CD4-positive, alpha-beta T cell treated with Interleukin-4 for 4 hours (primary cell): Measurements from ENCODE around the gene FARP1.

ENCODE experiments used
- DNase-seq: peaks from one replicate; pipeline ENCODE4 v3.0.0-alpha.2; 2020

The FARP1 gene

GRCh38 chr13:98176777-98177608 lies 34.1 kb downstream of the FARP1 start, which contains the start of gene RNF113B:
Gene RNF113B (minus strand): TSS chr13:98177269. CDS start chr13:98177236, 33 bp downstream.
- no peak for DNase-seq

DNA sequence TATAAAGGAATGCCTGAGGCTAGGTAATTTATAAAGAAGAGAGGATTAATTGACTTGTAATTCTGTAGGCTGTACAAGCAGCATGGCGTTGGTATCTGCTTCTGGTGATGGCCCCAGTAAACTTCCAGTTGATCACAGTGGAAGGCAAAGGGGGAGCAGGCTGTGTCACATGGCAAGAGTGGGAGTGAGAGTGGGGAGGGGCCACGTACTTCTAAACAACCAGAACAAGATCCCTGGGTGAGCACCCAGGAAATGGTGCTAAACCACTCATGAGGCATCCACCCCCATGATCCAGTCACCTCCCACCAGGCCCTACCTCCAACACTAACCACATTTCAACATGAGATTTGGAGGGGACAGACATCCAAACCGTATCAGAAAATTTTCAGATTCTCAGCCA lies 37.2 kb downstream of the FARP1 start:
- no peak for DNase-seq

DNA sequence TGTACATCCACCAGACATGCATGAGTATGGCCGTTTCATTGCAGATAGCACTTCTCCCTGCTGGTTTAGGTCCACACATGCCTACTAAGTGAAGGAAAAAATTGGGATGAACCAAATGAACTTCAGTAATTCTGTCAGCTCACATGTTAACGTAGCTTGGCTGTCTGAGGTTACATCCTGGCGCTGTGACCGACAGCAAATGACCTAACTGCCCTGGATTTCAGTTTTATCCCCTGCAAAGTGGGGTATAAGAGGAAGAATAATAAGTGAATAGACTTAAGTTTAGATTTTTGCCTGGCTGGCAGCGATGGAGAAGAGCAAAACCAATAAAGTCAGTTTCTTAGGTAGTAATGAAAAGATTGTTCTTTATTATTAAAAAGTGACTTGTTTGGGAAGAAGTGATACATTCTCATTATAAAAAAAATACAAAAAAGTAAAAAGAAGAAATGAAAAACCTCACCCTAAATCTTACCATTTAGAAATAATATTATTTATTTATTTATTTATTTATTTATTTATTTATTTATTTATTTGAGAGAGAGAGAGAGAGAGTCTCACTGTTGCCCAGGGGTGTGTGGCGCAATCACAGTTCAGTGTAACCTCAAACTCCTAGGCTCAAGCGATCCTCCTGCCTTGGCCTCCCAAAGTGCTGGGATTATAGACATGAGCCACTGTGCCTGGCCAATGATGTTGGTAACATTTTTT lies 38.4 kb downstream of the FARP1 start:
- DNase-seq, result no peak

DNA sequence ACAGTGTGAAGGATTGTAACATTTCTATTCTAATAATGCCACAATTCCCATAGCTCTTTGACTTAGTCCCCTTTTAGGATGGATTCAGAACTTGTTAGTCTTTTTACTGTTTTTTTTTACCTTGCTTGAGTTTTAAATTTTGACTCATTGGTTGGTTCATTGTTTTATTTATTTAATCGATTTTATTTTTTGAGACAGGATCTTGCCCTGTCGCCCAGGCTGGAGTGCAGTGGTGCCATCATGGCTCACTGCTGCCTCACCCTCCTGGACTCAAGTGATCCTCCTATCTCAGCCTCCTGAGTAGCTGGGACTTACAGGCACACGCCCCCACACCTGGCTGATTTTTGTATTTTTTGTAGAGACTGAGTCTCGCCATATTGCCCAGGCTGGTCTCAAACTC lies 39.3 kb downstream of the FARP1 start:
- no peak for DNase-seq

GRCh38 chr13:98182589-98182988 lies 39.7 kb downstream of the FARP1 start:
- no peak for DNase-seq

DNA sequence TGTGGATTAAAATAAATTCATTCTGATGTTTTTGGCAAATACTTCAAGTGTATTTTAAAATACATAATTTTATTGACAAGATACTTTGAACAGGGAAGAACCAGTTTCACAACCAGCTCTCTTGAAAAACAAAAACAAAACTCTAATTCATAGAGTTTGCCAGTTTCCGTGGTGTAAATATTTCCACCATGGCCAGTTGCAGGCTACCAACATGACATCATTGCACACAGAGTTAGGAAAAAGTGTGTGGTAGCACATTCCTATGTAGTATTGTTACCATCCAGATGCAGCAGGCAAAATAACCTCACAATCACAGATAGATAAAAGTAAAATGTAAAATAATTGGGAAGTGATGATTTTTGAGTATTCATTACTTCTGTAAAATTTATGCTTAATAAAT lies 41.9 kb downstream of the FARP1 start:
- DNase-seq, result no peak

GRCh38 chr13:98187155-98187964 lies 44.5 kb downstream of the FARP1 start:
- no peak for DNase-seq

DNA sequence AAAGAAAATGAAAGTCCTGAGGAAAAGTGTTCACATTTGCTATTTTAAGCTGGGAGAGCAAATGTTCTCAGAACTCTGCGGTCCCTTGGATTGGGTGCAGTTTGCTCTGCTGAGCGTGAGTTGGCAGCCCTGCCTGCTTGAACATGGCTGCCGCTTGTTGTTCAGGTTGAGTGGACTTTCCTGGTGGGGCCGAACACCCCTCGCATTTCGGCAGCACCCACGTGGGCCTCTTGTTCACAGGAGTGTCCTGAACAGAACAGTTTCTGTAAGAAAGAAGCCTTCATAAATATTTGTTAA lies 45.0 kb downstream of the FARP1 start:
- DNase-seq, result no peak

DNA sequence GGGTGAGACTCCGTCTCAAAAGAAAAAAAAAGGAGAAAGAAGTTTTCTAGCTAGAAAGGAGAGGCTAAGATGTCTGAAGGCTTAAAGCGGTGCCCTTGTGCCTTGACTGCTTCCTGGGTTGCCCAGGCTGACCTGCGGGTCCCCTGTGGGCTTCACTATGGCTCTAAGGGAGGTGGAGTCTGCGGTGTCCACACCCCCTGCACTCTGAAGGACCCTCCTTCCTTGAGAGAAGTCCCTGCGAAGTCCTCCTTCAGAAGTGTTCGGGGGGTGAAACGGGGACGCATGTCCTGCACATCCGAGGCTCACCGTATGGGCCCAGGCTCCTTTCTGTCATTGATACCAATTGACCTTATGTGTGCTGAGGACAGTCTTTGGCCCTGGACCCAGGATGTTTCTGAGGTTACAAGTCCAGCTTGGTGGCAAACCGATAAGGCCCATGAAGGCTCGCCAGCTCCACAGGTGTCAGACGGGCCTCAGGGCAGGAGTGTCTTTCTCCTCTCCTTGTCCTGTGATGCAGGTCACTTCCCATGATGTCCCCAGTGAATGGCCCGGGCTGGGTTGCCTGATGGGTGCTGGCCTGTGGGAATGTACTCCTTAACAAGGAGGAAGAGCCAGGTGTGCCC lies 45.8 kb downstream of the FARP1 start:
- DNase-seq, result no peak

GRCh38 chr13:98189841-98190505 lies 47.1 kb downstream of the FARP1 start:
- no peak for DNase-seq

DNA sequence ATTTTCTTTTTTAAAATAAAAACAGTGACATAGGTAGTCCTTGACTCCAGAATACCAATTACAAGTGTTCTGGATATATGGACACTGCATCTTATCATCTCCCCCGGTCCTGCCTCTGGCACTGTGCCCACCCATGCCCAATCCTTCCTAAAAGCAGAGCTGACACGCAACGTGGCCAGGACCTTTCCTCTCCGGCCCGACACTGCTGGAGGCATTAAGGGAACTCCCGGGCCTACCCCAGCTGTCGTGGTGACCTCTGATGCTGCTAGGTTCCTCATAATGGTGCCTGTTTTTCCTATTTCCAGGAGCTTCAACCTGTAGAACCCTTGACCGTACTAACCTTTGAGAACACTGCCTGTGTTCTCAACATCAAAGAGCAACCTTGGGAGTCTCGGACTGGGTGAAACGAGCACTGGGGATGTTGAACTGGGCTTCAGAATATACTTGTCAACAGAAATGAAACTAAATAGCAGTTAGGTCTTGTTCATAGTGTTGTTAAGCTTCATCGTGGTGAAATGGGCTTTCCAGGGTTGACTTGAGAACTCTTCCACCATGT lies 48.1 kb downstream of the FARP1 start:
- DNase-seq, result no peak

- DNase-seq, result no peak
These were observed 49.1 kb downstream of the FARP1 start for GRCh38 chr13:98192008-98192407.

DNA sequence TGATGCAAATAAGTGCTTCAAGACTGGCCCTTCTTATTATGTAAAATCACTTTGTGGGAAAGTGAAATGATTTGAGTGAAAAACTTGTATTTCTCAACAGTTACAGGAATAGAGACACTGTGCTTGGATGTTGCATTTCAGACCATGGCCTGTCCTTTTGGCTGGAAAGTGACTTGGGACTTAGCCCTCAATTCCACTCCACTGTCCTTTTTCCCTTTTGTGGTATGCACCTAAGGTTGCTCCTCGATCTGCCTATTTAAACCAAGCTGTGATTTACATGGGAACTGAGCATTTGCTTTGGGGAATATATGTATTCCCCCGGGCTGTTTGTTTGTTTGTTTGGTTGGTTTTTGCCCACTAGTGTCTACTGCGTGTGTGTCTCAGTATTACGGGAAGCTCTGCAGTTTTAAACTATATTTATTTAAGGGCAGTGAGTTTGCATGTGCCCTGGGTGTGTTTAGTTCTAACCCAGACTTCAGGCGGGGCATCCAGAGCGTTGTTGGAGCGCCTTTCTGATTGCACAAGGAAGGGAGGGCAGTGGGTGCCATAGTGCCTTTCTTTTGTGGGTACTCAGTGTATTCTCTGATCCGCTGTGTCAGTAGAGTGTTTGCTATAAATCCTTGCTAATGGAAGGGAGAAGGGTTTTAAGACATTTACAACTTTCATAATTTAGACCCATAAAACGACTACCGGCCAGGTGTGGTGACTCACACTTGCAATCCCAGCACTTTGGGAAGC lies 52.3 kb downstream of the FARP1 start:
- no peak for DNase-seq

GRCh38 chr13:98198683-98199082 lies 55.8 kb downstream of the FARP1 start:
- no peak for DNase-seq

- no peak for DNase-seq
These were observed 56.6 kb downstream of the FARP1 start for GRCh38 chr13:98199480-98199879.

- DNase-seq, result no peak
These were observed 57.5 kb downstream of the FARP1 start for GRCh38 chr13:98200211-98200878.

DNA sequence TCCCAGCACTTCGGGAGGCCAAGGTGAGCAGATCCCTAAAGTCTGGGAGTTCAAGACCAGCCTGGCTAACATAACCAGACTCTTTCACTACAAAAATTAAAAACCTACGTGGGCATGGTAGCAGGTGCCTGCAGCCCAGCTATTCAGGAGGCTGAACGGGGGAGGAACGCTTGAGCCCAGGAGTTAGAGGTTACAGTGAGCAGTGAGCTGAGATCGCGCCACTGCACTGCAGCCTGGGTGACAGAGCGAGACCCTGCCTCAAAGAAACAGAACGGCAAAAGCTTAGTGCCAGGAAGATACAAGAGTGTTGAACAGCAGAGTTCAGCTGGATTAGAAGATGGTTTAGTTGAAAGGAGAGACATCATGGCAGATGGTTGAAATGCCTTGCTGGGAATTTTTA lies 58.3 kb downstream of the FARP1 start:
- DNase-seq, result no peak

DNA sequence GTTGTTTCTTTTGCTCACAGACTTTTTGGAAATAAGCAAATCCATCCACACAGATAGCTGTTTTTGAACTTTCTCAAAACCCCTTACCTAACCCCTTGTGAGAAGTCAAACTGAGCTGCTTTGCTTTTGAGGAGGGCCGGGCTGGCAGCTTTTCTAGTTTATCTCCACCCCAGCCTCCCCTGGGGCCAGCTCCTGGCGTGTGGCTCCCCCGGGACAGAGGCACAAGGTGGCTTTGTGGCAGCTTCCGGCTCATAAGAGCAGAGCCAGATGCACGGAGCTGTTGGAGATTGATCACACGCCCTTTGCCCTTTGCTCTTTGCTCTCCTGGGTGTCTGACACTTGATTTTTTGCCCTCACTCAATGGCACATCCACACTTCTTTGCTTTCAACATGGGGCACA lies 59.1 kb downstream of the FARP1 start:
- DNase-seq, result no peak

DNA sequence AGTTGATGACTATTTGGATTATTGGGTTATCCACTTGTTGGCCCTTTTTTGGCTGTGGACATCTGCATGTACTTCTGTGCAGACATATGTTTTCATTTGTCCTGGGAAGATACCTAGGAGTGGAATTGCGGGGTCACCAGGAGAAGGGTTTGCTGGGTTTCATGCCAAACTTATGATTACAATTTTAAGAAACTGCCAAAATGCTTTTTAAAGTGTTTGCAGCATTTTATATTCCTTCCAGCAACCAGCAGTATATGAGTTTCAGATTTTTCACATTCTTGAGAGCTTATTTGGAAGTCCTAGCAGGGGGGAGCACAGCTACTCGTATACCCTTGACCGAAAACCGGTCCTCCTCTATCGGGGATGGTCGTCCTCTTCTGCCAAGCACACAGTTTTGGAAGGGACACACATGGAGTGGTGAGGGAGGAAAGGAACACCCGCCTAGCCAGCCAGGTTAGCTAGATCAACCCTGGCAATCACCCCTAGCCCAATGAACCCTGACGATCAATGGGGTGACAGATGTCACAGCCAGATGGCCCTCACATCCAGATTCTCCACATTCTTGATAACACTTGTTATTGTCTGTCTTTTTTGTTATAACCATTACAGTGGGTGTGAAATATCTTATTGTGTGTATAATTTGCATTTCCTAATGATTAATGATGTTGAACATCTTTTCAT lies 60.9 kb downstream of the FARP1 start:
- no peak for DNase-seq

GRCh38 chr13:98204546-98204945 lies 61.7 kb downstream of the FARP1 start:
- DNase-seq, result no peak
